ENCODE measurements around the gene CLSTN3.

CLSTN3 gene

DNA sequence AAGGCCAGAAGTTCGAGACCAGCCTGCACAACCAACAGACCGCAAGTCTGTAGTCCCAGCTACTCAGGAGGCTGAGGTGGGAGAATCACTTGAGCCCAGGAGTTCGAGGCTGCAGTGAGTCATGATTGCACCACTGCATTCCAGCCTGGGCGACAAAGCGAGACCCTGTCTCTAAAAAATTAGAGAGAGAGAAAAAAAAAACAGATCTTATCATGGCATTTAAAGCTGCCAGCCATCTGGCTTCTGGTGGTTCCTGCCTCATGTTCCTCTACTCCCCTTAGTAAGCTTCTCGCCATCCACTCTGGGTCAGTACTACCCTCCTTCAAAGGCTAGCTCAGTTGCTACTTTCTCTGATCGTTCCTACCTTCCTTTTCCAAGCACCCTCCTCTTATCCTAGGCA is 16.1 kb downstream of the CLSTN3 start:
- Mint-ChIP-seq H3K4me3 (no peak overlapping the region), H3K27ac (no peak overlapping the region), H3K27me3 (no peaks in the 10 kb centered on the region), H3K4me1 (peaks cover 6% of the 10 kb centered on the region), H3K9me3 (no peaks in the 10 kb centered on the region), H3K36me3 (peaks cover 8% of the 10 kb centered on the region)

DNA sequence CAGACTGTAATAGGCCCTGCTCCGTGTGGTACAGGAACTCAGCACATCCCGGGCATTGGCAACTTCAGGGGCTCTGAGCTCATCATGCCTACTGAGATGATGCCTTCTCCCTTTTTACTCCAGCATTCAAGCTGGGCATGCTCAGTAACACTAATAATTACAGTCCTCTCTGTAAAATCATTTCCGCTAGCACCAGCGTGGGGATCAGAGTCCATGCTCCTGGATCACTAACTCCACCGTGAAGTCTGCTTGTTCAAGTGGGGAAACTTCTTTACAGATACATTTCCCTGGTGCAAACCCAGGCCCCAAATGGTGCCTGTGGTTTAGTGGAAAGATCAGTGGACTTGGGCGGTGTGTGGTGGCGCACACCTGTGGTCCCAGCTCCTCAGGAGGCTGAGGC is 16.7 kb downstream of the CLSTN3 start:
- Mint-ChIP-seq H3K4me3 (no peak overlapping the region), H3K27me3 (no peaks in the 10 kb centered on the region), H3K4me1 (peaks cover 5% of the 10 kb centered on the region), H3K27ac (no peak overlapping the region), H3K36me3 (peaks cover 8% of the 10 kb centered on the region), H3K9me3 (no peaks in the 10 kb centered on the region)

DNA sequence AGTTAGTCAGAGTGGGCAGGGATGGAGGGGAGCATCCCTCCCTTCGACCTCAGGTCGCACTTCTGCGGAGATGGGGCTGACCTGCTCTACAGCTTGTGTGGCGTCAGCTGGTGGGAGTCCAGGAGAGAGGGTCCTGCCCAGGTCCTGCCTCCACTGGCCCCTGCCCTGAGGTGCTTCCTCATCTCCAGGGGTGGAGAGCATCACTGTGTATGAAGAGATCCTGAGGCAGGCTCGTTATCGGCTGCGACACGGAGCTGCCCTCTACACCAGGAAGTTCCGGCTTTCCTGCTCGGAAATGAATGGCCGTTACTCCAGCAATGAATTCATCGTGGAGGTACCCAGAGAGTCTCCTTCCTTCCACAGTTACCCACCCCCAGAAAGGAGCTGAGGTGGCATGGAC is 20.2 kb downstream of the CLSTN3 start:
- no peaks in the 10 kb centered on the region for H3K9me3 Mint-ChIP-seq
- no peaks in the 10 kb centered on the region for H3K4me1 Mint-ChIP-seq
- H3K4me3 Mint-ChIP-seq, result no peak overlapping the region
- H3K27ac Mint-ChIP-seq, result no peak overlapping the region
- peaks cover 8% of the 10 kb centered on the region for H3K36me3 Mint-ChIP-seq
- H3K27me3 Mint-ChIP-seq, result no peaks in the 10 kb centered on the region

DNA sequence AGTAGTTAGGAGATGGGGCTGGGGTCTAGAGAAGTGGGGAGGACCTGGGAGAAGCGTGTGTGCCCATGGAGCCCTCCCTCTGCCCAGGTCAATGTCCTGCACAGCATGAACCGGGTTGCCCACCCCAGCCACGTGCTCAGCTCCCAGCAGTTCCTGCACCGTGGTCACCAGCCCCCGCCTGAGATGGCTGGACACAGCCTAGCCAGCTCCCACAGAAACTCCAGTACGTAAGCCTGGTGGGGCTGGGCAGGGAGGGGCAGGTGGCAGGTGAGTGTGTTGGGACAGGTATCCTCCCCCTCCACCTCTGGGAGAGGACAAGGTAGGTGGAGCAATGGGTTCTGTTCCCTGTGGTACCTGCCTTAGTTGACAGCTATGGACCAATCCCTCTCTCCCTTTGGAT is 20.7 kb downstream of the CLSTN3 start:
- Mint-ChIP-seq H3K36me3 (peaks cover 8% of the 10 kb centered on the region), H3K4me3 (no peak overlapping the region)

DNA sequence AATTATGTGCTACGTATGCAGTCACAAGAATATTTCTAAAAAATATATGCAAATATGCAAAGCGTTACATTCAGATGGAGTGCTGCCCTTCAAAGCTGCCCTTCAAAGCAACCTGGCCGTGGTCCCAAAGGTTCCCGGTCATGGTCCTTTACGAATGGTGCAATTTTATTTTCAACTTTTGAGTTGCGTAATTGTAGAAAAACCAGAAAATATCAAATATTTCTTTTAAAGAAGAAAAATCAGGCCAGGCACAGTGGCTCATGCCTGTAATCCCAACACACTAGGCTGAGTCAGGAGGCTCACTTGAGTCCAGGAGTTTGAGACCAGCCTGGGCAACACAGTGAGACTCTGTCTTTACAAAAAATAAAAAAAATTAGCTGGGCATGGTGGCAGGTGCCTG is 21.4 kb downstream of the CLSTN3 start:
- Mint-ChIP-seq H3K36me3 (peaks cover 9% of the 10 kb centered on the region), H3K27ac (no peak overlapping the region), H3K9me3 (no peaks in the 10 kb centered on the region), H3K4me3 (no peak overlapping the region), H3K4me1 (no peaks in the 10 kb centered on the region), H3K27me3 (no peaks in the 10 kb centered on the region)

More for the DNA sequence above, 20.7 kb downstream of the CLSTN3 start:
- H3K27ac Mint-ChIP-seq, result no peak overlapping the region
- H3K4me1 Mint-ChIP-seq, result no peaks in the 10 kb centered on the region
- no peaks in the 10 kb centered on the region for H3K9me3 Mint-ChIP-seq
- no peaks in the 10 kb centered on the region for H3K27me3 Mint-ChIP-seq

DNA sequence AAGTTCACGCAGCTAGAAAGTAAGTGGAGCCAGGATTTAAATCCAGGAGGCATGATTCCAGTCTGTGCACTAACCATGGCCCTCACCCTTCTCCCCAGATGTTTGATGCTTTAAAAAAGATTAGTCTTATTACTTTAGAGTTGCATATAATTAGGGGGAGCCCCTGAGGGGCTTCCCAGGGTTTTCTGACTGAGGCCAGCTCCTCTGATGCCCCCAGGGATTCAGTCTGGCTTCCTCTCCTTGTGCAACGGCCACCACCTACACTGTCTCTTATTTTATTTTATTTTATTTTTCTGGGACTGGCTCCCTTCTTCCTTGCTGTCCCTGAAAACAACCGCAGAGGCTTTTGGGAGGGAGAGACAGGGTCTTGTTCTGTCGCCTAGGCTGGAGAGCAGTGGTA is 22.6 kb downstream of the CLSTN3 start:
- no peak overlapping the region for H3K27ac Mint-ChIP-seq

DNA sequence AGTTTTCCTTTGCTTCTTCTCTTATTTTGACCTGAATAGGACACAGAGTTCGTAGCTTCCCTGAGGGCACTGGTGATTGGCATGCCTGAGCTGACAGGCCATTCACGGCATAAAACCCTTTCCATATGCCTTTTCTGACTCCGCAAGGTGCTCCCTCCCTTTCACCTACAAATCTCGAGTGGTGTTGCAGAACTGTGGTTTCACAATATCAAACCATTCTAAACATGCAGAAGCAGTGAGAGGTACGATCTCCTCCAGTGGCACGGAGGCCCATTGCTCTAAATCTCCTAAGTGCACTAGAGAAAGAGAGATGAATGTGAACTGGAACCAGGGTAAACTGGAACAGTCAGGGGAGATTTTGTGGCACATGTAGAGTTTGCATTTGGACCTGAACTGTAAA is 23.9 kb downstream of the CLSTN3 start:
- H3K9me3 Mint-ChIP-seq, result no peaks in the 10 kb centered on the region
- peaks cover 9% of the 10 kb centered on the region for H3K36me3 Mint-ChIP-seq
- no peak overlapping the region for H3K27ac Mint-ChIP-seq
- no peaks in the 10 kb centered on the region for H3K27me3 Mint-ChIP-seq
- H3K4me1 Mint-ChIP-seq, result no peaks in the 10 kb centered on the region
- no peak overlapping the region for H3K4me3 Mint-ChIP-seq

More for the DNA sequence above, 22.6 kb downstream of the CLSTN3 start:
- Mint-ChIP-seq H3K36me3 (peaks cover 9% of the 10 kb centered on the region), H3K4me3 (no peak overlapping the region), H3K9me3 (no peaks in the 10 kb centered on the region), H3K4me1 (no peaks in the 10 kb centered on the region), H3K27me3 (no peaks in the 10 kb centered on the region)

DNA sequence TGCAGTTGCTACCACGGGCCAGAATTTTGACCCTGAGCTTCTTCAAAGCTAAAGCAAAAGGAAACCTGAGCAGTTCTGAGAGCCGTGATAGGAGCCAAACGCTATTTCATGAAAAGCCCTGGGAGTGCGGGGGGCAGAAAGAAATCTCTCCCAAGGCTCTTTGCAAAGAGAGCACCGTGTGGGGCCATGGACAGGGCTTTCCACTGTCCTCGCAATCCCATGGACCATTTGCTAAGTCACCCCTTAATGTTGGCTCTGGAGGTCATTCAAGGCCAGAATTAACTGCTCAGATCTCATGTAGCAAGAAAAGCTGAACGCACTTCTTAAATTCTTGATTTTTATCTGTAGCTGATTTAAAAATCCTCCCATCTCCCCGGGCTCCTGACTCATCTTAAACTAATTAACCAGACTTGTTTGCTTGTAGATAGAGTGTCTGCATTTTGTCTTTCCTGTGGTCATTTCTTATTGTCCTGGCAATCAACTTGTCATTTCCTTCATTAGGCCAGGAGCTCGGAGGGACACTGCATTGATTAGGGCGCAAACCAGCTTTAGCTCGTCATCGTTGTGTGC is 24.8 kb downstream of the CLSTN3 start:
- H3K4me3 Mint-ChIP-seq, result no peak overlapping the region
- no peaks in the 10 kb centered on the region for H3K4me1 Mint-ChIP-seq
- no peak overlapping the region for H3K27ac Mint-ChIP-seq
- H3K27me3 Mint-ChIP-seq, result no peaks in the 10 kb centered on the region
- H3K36me3 Mint-ChIP-seq, result peaks cover 6% of the 10 kb centered on the region
- H3K9me3 Mint-ChIP-seq, result no peaks in the 10 kb centered on the region

DNA sequence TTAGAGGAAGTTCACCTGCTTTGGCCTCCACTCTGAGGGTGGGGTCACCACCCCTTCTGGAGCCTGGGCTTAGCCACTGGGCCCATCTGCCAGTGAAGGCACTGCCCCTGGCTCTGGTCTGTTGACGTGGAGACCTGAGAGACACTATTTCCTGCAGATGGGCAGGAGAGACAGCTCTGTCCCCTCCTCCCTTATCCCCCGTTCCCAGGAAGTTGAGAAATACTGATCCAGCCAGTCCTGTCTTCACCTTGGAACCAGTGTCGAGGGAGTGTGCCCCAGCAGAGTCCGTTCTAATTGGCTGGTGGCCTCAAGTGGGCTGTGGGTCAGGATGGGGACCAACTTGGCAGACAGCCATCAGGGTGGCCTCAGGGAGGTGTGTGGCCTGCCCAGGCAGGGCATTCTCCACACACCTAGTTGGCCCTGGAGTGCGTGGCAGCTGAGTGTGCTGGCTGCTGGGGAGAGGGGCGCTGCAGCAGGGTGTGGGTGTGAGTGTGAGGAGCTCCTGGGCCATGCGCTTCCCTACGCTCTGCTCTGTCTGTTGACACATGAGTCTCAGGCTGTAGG is 25.4 kb downstream of the CLSTN3 start:
- no peaks in the 10 kb centered on the region for H3K4me1 Mint-ChIP-seq

DNA sequence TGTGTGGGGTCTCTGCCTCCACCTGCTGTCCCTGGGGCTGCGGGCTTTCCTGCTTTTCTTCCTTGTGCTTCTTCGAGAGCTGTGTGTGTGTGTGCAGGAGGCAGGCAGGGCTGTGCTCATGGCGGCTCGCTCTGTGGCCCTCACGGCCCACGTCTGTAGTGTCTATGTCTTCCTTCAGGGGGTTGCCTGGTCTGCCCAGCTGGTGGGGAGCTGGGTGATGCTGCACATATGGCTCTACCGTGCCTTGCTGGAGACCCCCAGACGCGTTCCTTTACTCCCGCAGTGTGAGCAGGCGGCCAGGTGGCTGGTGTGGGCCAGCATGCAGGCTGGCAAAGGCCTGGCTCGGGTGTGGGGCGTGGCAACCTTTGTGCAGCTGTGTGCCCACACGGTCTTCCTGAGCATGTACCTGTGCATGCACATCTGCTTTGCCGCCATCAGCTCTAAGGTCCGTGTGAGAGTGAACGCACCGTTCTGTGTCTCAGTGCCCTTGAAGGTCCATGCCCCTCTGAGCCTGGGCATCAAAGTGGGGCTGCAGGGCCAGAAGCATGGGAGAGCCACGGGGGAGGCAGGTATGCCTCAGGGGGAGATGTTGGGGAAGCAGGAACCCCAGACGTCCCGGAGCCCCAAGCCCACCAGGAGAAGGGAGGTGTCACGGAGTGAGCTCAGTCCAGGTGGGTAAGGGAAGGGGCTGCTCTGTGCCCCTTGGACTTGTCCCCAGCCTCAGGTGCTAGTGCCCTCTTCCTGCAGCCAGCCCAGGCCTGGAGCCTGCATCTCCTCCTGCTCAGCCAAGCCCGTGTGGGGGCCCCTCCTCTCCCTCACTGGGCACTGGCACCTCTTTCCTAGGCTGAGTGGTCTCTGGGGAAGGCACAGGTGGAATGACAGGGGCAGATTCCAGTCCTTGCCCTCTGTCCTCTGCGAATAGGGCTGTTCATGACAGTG is 26.4 kb downstream of the CLSTN3 start:
- H3K9me3 Mint-ChIP-seq, result no peaks in the 10 kb centered on the region
- H3K4me3 Mint-ChIP-seq, result no peak overlapping the region
- no peaks in the 10 kb centered on the region for H3K27me3 Mint-ChIP-seq
- no peak overlapping the region for H3K27ac Mint-ChIP-seq
- peaks cover 4% of the 10 kb centered on the region for H3K36me3 Mint-ChIP-seq
- H3K4me1 Mint-ChIP-seq, result no peaks in the 10 kb centered on the region

More for the DNA sequence above, 25.4 kb downstream of the CLSTN3 start:
- H3K9me3 Mint-ChIP-seq, result no peaks in the 10 kb centered on the region
- H3K27me3 Mint-ChIP-seq, result no peaks in the 10 kb centered on the region
- H3K27ac Mint-ChIP-seq, result no peak overlapping the region
- H3K4me3 Mint-ChIP-seq, result no peak overlapping the region
- peaks cover 4% of the 10 kb centered on the region for H3K36me3 Mint-ChIP-seq

DNA sequence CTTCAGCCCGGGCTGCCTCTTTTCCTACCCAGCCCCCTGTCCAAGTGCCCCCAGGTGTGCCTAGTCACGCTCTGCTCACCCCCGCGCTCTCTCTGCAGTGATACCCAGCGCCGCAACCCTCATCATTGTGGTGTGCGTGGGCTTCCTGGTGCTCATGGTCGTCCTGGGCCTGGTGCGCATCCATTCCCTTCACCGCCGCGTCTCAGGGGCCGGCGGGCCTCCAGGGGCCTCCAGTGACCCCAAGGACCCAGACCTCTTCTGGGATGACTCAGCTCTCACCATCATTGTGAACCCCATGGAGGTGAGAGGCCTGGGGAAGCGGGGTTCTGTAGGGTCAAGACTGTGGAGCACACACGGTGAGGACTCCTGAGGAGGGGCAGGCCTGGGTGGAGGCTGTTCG is 27.2 kb downstream of the CLSTN3 start:
- Mint-ChIP-seq H3K27ac (no peak overlapping the region), H3K9me3 (no peaks in the 10 kb centered on the region), H3K4me1 (peaks cover under 1% of the 10 kb centered on the region), H3K36me3 (peaks cover 4% of the 10 kb centered on the region), H3K27me3 (no peaks in the 10 kb centered on the region), H3K4me3 (no peak overlapping the region)

DNA sequence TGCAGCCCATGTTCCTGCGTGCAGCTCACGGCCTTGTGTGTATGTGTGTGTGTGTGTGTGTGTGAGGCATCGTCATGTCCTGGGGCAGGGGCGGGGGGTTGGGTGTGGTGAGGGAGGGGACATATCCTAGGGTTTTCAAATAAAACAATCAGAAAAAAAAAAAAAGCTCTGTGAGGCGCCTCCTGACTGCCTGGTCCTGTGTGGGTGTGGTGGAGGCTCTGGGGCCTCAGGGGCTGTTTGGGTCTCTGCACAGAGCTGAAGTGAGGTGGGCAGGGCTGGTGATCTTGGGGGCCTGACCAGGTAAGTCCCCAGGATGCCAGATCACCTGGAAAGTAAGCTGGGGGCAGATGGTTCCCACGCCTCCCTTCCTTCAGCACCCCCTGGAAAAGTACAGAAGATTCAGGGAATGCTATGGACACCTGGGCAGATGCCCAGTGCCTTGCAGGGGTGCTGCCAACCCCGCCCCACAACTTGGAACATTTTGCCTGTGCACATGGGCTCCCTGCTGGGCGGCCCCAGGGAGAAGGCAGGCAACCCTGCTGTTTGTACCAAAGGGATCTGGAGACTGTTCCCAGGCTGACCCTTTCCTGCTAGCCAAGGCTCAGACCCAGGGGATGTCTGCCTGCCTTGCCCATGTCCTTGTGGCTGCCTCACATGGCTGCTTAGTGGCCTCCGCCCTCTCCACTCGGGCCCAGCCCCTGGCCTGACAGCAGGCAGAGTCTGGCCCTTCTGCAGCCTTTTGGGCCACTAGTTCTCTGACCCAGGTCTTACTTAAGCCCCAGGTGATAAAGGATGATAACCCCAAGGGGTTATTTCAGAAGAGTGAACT is 28.8 kb downstream of the CLSTN3 start:
- Mint-ChIP-seq H3K27me3 (peaks cover 4% of the 10 kb centered on the region), H3K4me1 (peaks cover 9% of the 10 kb centered on the region), H3K4me3 (no peak overlapping the region), H3K27ac (no peak overlapping the region), H3K9me3 (no peaks in the 10 kb centered on the region), H3K36me3 (peaks cover 4% of the 10 kb centered on the region)

DNA sequence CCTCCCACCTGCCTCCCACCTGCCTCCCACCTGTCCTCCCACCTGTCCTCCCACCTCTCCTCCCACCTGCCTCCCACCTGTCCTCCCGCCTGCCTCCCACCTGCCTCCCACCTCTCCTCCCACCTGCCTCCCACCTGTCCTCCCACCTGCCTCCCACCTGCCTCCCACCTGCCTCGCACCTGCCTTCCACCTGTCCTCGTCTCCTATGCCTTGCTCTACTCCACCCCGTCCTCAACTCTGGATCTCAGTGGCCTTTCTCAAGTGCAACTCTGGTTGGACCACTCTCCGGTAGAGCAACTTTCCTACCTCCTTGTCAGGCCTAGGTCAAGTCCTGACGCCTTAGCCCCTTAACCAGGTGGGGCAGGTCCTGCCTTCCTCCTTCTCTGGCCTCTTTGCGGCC is 30.0 kb downstream of the CLSTN3 start:
- H3K9me3 Mint-ChIP-seq, result no peaks in the 10 kb centered on the region
- peaks cover 4% of the 10 kb centered on the region for H3K36me3 Mint-ChIP-seq
- peaks cover 9% of the 10 kb centered on the region for H3K4me1 Mint-ChIP-seq

DNA sequence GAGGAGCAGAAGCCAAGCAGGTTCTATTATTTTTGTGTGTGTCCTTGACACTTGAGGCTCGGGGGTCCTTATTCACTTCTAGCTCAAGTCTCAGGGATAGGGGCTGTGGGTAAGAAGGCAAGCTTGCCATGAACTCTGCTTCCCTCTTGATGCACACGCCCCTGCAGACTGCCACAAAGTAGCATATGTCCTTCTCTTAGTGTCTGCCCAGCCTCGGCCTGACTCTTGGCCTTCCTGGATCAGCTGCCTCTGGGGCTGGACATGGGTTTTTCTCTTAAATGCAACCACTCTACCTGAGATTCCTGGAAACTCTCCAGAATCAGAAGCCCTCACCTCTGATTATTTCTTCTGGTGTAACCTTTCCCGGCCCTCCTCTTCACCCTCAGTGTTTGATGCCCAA is 31.2 kb downstream of the CLSTN3 start:
- Mint-ChIP-seq H3K4me3 (no peak overlapping the region), H3K4me1 (peaks cover 9% of the 10 kb centered on the region), H3K27ac (no peak overlapping the region), H3K27me3 (peaks cover 6% of the 10 kb centered on the region), H3K36me3 (peaks cover 2% of the 10 kb centered on the region), H3K9me3 (no peaks in the 10 kb centered on the region)

More for the DNA sequence above, 30.0 kb downstream of the CLSTN3 start:
- Mint-ChIP-seq H3K27ac (no peak overlapping the region), H3K4me3 (no peak overlapping the region), H3K27me3 (peaks cover 6% of the 10 kb centered on the region)

DNA sequence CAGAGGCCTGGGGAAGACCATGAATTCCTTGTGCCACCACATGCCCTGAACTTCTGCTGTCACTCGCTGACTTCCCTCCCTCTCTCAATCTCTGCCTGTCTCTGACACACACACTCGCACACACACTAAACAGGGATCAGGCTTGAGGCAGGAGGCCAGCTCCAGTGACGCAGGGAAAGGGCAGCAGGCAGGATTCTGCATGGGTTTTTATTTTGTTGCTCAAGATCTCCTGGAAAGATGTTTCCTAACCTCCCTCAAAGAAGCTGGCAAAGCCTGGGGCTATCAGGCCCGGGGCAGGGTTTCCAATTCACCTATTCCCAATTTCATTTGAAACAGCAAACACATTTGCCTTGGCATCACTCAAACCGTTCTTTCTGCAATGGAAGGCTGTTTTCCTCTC is 31.6 kb downstream of the CLSTN3 start:
- H3K4me1 Mint-ChIP-seq, result peaks cover 9% of the 10 kb centered on the region
- H3K36me3 Mint-ChIP-seq, result no peaks in the 10 kb centered on the region
- H3K9me3 Mint-ChIP-seq, result no peaks in the 10 kb centered on the region
- peaks cover 8% of the 10 kb centered on the region for H3K27me3 Mint-ChIP-seq
- H3K4me3 Mint-ChIP-seq, result no peak overlapping the region
- no peak overlapping the region for H3K27ac Mint-ChIP-seq

All from activated naive CD4-positive, alpha-beta T cell treated with anti-CD3 and anti-CD28 coated beads, Interleukin-2, amount 50 U/mL, for 24 hours (primary cell).